Measurements from ENCODE around the gene CCM2.

DNA sequence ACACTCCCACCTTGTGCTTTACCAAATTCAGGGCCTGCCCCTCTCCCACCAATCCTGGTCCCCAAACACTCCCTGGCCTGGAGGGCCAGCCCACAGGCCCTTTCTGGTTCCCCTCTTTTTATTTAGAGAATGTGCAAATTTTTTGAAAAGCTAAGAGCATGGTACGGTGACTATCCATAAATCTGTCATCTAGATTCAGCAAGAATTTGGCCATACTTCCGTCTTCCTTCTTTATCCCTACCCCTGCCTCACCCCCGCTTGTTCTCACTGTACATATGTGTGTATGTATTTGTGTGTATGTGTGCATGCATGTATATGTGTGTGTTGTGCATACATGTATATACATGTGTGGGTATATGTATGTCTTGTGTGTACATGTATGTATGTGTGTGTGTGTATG lies 119.5 kb downstream of the CCM2 start:
- TF ChIP-seq, protein P1, sequence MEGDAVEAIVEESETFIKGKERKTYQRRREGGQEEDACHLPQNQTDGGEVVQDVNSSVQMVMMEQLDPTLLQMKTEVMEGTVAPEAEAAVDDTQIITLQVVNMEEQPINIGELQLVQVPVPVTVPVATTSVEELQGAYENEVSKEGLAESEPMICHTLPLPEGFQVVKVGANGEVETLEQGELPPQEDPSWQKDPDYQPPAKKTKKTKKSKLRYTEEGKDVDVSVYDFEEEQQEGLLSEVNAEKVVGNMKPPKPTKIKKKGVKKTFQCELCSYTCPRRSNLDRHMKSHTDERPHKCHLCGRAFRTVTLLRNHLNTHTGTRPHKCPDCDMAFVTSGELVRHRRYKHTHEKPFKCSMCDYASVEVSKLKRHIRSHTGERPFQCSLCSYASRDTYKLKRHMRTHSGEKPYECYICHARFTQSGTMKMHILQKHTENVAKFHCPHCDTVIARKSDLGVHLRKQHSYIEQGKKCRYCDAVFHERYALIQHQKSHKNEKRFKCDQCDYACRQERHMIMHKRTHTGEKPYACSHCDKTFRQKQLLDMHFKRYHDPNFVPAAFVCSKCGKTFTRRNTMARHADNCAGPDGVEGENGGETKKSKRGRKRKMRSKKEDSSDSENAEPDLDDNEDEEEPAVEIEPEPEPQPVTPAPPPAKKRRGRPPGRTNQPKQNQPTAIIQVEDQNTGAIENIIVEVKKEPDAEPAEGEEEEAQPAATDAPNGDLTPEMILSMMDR (IDR thresholded peaks at IDR 0.05 in 8 of 11, conservative IDR thresholded peaks at IDR 0.05 in 3 of 11), result no peak
- no peak for TF ChIP-seq POLR2AphosphoS5 (IDR thresholded peaks at IDR 0.05)
- no peak for TF ChIP-seq POLR2A (IDR thresholded peaks at IDR 0.05)
